Measurements from ENCODE around the gene FRMD8.
A peak's percentile ranks its signal among the peaks of the same experiment; 100 is the strongest.

FRMD8 gene

DNA sequence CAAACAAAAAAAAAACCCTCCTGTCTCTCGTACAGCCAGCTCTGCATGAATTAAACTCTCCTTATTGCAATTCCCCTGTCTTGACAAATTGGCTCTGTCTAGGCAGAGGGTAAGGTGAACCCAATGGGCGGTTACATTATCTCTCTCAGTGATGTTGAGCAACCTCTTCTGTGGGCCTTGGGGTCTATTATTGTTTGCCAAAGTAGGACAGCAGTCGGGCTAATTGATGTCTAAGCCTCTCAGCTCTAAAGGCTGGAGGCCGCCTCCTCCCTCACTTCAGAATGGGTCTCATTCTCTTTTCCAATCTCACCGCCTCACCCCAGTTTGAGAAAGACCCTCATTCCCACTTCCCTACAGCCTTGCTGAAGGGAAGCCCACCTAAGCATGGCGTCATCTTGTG lies 2.7 kb upstream of the FRMD8 start:
- Histone ChIP-seq H3K27me3 (no peaks in the 10 kb centered on the region), H3K4me1 (ENCODE audit: control insufficient read depth in 1 of 2, insufficient read depth in 1 of 2, low read depth in 1 of 2, low read length in 1 of 2) (peaks cover 41 to 55% of the 10 kb centered on the region in 2 experiments), H3K9me3 (no peaks in the 10 kb centered on the region), H3K27ac (peak overlapping the region; percentile 100), H3K36me3 (peaks cover 7% of the 10 kb centered on the region), H3K4me3 (ENCODE audit: low read depth in 1 of 2, low read length in 1 of 2) (no peak overlapping the region)
- TF ChIP-seq, protein P1, sequence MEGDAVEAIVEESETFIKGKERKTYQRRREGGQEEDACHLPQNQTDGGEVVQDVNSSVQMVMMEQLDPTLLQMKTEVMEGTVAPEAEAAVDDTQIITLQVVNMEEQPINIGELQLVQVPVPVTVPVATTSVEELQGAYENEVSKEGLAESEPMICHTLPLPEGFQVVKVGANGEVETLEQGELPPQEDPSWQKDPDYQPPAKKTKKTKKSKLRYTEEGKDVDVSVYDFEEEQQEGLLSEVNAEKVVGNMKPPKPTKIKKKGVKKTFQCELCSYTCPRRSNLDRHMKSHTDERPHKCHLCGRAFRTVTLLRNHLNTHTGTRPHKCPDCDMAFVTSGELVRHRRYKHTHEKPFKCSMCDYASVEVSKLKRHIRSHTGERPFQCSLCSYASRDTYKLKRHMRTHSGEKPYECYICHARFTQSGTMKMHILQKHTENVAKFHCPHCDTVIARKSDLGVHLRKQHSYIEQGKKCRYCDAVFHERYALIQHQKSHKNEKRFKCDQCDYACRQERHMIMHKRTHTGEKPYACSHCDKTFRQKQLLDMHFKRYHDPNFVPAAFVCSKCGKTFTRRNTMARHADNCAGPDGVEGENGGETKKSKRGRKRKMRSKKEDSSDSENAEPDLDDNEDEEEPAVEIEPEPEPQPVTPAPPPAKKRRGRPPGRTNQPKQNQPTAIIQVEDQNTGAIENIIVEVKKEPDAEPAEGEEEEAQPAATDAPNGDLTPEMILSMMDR (IDR thresholded peaks at IDR 0.05), result no peak

DNA sequence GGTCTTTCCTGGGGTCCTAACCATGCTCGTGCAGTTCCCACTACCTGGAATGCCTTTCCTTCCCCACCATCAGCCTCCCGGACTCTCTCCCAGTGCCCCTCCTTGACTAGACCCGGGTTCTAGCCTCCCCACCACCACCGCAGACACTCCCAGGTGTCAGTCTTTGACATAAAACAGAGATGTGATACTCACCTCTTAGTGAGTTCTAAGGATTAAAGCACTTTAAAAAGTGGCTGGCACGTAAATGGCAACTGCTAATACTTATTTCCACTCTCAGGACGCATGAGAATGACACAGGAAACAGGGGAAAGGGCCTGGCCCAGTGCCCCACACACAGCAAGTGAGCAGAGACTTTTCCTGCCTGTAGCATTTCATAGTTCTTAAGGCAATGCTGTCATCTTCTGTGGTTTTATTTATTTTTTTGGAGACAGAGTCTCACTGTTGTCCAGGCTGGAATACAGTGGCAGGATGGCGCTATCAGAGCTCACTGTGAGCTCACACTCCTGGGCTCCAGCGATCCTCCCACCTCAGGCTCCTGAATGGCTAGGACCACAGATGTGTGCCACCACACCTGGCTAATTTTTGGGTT lies 2.0 kb upstream of the FRMD8 start:
- H3K27me3 ChIP-seq, result no peaks in the 10 kb centered on the region
- H3K4me3 ChIP-seq (ENCODE audit: low read depth in 1 of 2, low read length in 1 of 2), result no peak overlapping the region
- TF ChIP-seq, protein P1 (IDR thresholded peaks at IDR 0.05), result no peak
- H3K36me3 ChIP-seq, result peaks cover 13% of the 10 kb centered on the region
- peaks cover 41 to 58% of the 10 kb centered on the region in 2 experiments for H3K4me1 ChIP-seq (ENCODE audit: control insufficient read depth in 1 of 2, insufficient read depth in 1 of 2, low read depth in 1 of 2, low read length in 1 of 2)
- peak overlapping the region; percentile 100 for H3K27ac ChIP-seq
- no peaks in the 10 kb centered on the region for H3K9me3 ChIP-seq

DNA sequence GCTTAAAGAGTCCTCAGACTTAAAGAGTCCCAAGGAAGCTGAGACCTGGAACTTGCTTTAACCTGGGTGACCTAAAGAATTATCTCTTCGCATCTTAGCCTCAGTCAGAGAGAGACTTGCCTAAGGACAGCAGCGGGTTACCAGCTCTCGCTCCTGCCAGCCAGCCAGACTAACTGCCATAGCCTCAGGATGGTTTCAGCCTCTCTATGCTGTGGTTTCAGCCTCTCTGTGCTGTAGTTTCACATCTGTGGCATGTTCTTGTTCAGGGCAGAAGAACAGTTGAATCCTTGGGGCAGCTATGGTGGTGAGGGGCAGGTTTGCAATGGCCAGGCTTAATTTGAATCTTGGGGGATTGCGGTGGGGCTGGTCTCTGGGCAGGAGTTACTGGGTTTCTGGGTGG lies 2.3 kb downstream of the FRMD8 start:
- H3K9me3 ChIP-seq, result no peaks in the 10 kb centered on the region
- peaks cover 55% of the 10 kb centered on the region for H3K36me3 ChIP-seq
- no peak overlapping the region for H3K4me3 ChIP-seq (ENCODE audit: low read depth in 1 of 2, low read length in 1 of 2)
- TF ChIP-seq, protein P1 (IDR thresholded peaks at IDR 0.05), result no peak
- H3K4me1 ChIP-seq (ENCODE audit: control insufficient read depth in 1 of 2, insufficient read depth in 1 of 2, low read depth in 1 of 2, low read length in 1 of 2), result peaks cover 17 to 30% of the 10 kb centered on the region in 2 experiments
- H3K27ac ChIP-seq, result no peak overlapping the region
- H3K27me3 ChIP-seq, result no peaks in the 10 kb centered on the region

DNA sequence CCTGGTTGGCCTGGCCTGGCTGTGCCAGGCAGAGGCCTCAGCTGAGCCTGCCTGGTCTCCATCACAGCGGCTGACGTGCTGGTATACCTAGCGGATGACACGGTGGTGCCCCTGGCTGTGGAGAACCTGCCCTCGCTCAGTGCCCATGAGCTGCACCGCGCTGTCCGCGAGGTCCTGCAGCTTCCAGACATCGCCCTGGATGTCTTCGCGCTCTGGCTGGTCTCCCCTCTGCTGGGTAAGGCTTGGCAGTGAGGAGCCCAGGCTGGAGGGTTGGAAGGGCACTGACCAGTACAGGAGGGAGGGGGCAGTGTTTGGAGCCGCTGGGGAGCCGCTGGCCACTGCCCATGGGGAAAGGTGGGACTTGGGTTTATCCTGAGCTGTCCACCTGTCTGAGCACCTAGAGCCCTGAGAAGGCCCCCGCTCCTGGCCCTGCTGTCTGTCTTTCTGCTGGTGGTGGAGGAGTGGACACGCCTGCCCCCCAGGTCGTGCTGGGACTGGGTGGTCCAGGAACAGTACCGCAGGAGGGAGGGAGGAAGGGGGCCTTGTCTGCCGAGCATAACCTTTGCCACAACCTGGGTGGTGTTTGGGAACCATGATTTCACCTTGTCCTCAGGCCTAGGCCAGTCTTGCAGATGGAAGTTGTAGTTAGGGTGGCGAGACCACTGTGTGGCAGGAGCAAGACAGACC lies 3.0 kb downstream of the FRMD8 start:
- TF ChIP-seq, protein P1 (IDR thresholded peaks at IDR 0.05), result no peak
- no peaks in the 10 kb centered on the region for H3K9me3 ChIP-seq
- H3K27ac ChIP-seq, result no peak overlapping the region
- H3K4me1 ChIP-seq (ENCODE audit: control insufficient read depth in 1 of 2, insufficient read depth in 1 of 2, low read depth in 1 of 2, low read length in 1 of 2), result peaks cover 17 to 30% of the 10 kb centered on the region in 2 experiments
- H3K4me3 ChIP-seq (ENCODE audit: low read depth in 1 of 2, low read length in 1 of 2), result no peak overlapping the region
- H3K36me3 ChIP-seq, result peaks cover 62% of the 10 kb centered on the region
- no peaks in the 10 kb centered on the region for H3K27me3 ChIP-seq

DNA sequence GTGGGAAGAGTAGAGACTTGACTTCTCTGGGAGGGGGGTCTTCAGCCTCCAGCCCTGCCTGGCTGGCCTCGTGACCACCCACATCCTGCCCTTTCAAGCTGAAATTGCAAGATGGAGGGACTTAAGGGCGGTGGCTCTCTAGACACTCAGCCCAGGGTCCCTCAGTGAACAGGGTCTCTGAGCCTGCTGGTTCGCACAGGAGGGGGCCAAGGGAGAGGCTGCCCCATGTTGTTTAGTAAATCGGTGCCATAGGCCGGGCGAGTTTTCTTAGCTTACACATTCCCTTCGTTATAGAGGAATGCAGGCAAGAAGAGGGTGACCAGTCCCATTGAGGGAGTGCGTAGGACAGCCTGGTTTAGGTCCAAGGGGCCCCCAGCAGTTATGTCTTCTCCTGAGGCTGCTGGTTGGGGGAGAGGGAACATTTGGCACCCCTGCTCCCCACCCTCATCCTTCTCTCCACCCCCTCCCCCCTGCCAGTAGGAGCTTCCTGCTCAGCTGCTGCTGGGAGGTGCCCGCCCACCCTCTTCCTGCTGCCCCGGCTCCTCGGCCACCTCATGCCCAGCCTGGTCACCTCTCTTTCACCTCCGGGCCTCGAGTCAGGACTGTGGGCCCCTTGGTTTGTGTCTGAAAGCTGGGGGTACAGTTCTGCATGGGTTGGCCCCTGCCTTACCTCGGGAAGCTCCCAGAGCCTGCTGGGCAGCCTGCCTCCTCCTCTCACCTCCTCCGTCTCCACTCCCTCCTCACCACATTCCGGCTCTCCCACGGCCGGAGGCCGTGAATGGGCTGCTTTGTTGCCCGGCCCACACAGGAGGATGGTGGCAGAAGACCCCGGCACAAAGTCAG lies 3.9 kb downstream of the FRMD8 start:
- Histone ChIP-seq H3K36me3 (peaks cover 71% of the 10 kb centered on the region), H3K4me1 (ENCODE audit: control insufficient read depth in 1 of 2, insufficient read depth in 1 of 2, low read depth in 1 of 2, low read length in 1 of 2) (peaks cover 17 to 28% of the 10 kb centered on the region in 2 experiments), H3K27ac (no peak overlapping the region), H3K9me3 (no peaks in the 10 kb centered on the region), H3K27me3 (no peaks in the 10 kb centered on the region), H3K4me3 (ENCODE audit: low read depth in 1 of 2, low read length in 1 of 2) (no peak overlapping the region)
- TF ChIP-seq, protein P1 (IDR thresholded peaks at IDR 0.05), result no peak
